ENCODE measurements around the gene ABCC4.
A peak's percentile ranks its signal among the peaks of the same experiment; 100 is the strongest.

ABCC4 gene, protein sequence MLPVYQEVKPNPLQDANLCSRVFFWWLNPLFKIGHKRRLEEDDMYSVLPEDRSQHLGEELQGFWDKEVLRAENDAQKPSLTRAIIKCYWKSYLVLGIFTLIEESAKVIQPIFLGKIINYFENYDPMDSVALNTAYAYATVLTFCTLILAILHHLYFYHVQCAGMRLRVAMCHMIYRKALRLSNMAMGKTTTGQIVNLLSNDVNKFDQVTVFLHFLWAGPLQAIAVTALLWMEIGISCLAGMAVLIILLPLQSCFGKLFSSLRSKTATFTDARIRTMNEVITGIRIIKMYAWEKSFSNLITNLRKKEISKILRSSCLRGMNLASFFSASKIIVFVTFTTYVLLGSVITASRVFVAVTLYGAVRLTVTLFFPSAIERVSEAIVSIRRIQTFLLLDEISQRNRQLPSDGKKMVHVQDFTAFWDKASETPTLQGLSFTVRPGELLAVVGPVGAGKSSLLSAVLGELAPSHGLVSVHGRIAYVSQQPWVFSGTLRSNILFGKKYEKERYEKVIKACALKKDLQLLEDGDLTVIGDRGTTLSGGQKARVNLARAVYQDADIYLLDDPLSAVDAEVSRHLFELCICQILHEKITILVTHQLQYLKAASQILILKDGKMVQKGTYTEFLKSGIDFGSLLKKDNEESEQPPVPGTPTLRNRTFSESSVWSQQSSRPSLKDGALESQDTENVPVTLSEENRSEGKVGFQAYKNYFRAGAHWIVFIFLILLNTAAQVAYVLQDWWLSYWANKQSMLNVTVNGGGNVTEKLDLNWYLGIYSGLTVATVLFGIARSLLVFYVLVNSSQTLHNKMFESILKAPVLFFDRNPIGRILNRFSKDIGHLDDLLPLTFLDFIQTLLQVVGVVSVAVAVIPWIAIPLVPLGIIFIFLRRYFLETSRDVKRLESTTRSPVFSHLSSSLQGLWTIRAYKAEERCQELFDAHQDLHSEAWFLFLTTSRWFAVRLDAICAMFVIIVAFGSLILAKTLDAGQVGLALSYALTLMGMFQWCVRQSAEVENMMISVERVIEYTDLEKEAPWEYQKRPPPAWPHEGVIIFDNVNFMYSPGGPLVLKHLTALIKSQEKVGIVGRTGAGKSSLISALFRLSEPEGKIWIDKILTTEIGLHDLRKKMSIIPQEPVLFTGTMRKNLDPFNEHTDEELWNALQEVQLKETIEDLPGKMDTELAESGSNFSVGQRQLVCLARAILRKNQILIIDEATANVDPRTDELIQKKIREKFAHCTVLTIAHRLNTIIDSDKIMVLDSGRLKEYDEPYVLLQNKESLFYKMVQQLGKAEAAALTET (N-terminal part only)

DNA sequence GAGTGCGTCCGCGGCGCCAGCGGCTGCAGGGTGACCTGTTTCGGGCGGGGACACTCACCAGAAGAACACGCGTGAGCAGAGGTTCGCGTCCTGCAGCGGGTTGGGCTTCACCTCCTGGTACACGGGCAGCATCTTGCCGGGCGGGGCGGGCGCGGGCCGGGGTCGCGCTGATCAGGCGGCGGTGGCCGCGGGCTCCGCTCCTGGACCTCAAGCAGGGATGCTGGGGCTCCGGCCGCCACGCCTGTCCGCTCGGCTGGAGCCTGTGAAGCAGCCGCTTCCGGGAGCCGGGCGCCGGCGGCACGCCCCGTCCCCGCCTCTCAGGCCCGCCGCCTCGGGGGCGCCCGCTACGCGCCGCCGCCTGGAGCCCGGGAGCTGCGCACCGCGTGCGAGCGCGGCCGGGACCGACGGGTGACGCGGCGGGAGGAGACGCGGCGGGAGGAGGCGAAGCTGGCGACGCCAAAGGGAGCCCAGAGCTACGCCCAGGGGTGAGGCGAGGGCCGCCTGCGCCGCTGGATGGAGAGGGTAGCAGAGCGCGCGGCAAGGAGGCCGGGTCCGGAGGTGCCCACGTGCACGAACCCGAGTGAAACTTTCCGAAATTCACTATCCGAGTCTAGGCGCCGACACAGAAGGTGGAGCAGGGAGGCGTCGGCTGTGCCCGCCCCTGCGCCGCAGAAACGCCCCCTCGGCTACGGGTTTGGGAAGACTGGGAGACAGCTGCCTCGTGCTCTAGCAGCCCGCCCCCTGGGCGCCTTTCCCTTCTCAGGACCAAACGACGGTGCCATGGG lies at the start of gene ABCC4:
Gene ABCC4, minus strand, starts transcription at position 269 of the 785 bp plus-strand sequence. Its CDS starts 137 bp downstream, at position 132.
- DNase-seq (ENCODE audit: low read depth) = peak; percentile 40

DNA sequence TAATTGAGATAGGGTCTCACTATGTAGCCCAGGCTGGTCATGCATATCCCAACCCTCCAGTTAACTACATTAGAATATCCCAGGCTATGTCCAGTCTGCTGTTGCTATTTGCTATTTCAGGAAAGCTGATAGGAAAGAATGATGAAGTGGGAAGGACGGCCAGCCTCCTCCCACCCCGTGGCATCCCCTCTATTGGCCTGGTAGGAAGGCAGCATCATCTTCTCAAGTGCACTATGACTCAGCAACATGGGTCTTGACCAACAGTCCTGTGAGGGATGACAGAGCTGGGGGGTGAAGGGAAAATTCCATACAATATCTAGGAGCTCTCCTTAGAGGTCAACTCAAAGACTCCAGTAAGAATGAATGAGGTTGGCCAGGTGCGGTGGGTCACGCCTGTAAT lies 48.0 kb upstream of the ABCC4 start:
- no peak for DNase-seq (ENCODE audit: low read depth)

DNA sequence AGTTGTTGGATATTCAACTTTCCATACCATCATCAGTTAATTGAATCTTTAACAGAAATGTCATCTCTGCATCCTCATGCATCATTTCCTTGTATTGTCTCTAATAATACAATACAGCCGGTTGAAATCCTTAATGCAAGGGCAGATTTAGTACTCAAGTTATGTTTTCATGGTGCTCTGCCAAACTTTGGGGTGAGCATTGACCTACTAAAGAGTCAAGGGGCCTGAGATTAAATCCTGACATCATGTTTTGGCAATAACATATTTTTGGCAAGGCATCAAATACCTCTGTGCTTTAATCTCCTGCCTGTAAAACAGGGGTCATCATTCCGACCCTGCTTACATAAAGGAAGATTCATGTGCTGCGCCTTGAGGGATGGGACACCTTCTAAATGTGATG lies 42.7 kb upstream of the ABCC4 start:
- no peak for DNase-seq (ENCODE audit: low read depth)

DNA sequence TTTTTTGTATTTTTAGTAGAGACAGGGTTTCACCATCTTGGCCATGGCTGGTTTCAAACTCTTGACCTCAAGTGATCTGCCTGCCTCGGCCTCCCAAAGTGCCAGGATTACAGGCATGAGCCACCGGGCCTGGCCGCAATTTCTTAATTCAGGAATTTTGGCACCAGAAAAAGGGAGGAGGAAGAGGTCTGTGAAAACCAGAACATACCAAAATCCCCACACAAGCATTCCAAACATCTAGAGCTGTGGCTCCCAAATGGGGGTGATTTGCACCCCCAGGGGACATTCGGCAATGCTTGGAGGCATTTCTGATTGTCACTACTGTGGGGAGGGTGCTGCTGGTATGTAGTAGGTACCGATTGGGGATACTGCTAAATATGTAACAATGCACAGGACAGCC lies 40.2 kb upstream of the ABCC4 start:
- DNase-seq (ENCODE audit: low read depth) = no peak

DNA sequence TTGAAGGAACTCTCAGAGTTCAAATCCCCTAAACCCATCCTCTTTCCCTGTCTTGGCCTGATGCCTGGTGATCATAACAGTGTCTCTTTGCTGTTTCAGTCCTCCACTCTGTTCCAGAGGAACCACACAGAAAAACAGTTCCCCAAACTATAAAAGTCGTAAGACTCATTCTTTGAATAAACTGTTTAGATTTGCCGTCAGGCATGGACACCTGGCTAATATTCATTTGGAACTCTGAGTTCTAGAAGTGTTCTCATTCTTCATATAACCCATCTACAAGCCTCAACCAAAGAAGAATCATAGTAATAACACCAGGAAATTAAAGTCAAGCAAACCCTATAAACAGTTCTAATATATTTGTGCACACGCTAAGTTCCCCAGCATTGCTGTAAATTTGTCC lies 37.7 kb upstream of the ABCC4 start:
- DNase-seq (ENCODE audit: low read depth) = no peak

DNA sequence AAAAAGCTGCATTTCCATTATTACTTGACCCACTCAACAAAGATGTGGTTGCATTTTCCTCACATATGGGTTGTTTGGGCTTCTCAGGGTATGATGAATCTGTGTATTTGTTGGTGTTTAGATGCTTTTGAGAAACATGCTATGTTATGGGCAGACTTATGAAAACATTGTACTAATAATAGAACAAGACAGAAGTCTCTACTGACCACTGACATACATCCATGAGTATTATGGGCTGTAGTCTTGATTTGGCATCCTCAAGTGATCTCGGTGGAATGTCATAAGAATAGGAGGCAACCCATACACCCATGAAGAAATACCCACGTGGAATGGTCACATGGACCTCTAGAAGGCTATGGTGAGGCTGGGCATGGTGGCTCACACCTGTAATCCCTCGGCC lies 36.3 kb upstream of the ABCC4 start:
- no peak for DNase-seq (ENCODE audit: low read depth)

DNA sequence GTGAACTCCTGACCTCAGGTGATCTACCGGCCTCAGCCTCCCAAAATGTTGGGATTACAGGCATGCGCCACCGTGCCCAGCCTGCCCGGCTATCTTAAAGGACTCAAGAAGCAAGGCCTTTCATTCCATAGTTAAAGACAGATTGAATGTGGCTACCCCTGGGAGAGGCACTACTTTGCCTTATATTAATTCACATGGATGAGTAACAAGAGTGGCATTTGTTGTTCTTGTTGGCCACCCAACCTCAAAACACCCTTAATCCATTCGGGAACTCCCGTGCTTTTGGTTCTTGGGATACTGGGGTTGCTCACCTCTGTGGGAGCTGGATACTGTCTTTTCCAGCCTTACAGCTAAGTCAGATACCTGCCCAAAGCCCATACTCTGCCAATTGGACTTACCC lies 34.4 kb upstream of the ABCC4 start:
- DNase-seq (ENCODE audit: low read depth) = no peak

DNA sequence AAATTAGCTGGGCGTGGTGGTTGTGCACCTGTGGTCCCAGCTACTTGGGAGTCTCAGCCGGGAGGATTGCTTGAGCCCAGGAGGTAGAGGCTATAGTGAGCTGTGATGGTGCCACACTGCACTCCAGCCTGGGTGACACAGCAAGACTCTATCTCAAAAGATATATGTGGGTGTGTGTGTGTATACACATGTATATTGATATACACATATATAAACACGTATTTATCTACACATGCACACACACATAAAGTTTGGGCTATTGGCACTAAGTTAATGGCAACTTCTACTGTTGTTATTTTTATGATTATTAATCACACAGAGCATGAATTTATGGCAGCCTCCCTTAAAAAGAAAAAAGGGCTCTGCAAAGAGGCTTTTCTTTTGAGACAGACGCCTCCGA lies 27.1 kb upstream of the ABCC4 start:
- no peak for DNase-seq (ENCODE audit: low read depth)

DNA sequence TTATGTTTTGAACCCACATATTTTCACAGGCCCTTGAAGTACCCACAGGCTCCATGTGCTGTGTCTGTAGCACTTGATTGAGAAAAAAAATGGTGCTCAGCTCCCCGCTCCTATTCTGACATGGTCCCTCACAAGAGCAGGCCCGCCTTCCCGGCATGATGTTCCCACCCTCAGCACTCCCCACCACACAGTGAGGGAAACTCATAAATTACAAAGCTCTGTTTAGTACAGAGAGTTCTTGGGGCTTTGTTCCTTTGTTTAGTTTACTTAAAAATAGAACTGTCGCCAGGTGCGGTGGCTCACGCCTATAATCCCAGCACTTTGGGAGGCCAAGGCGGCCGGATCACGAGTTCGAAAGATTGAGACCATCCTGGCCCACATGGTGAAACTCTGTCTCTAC lies 25.9 kb upstream of the ABCC4 start:
- no peak for DNase-seq (ENCODE audit: low read depth)

DNA sequence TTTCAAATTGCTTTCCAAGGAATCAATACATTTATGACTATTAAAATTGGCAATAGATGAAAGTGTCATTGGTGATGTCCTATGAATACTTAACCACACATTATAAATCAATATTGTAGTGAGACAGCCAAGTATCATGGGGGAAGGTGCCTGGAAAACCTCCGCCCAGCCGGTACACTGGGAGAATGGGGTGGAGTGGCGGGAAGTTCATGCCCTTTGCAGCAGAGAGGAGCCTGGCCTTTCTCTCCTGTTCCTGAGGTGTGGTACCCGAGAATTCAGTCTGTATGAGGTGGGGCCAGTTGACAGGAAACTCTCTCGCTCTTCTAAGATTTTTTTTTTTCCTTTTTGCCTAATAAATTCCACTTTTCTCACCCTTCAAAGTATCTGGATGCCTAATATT lies 25.4 kb upstream of the ABCC4 start:
- no peak for DNase-seq (ENCODE audit: low read depth)

DNA sequence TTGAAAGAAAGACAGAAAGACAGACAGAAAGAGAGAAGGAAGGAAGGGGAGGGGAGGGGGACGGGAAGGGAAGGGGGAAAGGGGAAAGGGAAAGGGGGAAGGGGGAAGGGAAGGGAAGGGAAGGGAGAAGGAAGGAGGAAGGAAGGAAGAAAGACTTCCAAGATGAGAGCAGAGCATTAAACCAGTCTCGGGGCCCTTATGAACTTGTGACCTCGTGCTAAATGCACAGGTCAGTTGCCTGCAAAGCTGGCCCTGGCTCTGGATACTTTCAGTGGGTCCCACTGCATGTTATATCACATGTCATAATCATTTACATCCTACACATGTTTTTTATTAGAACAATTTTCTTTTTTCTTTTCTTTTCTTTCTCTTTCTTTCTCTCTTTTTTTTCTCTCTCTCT lies 24.2 kb upstream of the ABCC4 start:
- DNase-seq (ENCODE audit: low read depth) = no peak

DNA sequence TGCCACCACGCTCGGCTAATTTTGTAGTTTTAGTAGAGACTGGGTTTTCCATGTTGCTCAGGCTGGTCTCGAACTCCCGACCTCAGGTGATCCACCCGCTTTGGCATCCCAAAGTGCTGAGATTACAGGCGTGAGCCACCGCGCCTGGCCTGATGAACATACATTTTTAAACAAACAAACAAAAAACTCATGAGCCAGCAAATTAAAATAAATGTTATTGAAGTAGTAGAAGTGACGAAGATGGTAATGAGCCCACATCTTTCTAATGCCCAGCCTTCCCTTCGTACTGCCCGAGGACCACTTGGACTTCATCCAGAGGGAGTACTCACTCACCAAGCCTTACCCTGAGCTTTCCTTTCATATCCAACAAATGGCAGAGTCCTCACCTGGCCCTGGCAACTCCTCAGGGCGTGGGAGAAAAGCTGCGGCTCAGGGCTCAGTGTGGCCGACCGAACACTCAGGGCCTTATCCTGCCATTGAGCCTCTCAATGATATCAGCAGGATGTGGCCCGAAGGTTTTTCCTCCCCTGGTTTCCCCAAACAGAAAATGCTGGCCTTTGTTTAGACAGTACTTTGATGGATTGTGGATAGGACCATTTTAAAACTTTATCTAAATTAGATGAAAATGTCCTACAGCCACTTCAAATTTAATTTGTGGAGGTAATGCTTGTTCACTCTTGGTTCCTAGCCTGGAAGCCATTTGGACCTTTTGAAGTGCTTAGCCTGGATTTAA lies 22.8 kb upstream of the ABCC4 start:
- no peak for DNase-seq (ENCODE audit: low read depth)

DNA sequence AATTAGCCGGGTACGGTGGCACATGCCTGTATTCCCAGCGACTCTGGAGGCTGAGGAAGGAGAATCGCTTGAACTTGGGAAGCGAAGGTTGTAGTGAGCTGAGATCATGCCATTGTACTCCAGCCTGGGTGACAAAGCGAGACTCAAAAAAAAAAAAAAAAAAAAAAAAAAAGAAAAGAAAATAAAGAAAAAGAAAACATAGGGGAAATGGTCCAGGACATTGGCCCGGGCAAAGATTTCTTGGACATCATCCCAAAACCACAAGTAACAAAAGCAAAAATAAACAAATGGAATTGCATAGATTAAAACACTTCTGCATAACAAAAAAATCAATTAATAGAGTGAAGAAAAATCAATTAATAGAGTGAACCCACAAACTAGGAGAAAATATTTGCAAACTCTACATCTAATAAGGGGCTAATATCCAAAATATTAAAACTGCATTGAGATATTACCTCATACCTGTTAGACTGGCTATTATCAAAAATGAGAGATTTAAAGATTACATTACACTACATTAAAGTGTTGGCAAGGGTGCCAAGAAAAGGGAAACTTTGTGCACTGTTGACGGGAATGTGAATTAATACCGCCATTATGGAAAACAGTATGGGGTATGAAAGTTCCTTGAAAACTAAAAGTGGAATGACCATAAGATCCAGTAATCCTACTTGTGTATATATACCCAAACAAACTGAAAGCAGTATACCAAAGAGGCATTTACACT lies 18.5 kb upstream of the ABCC4 start:
- DNase-seq (ENCODE audit: low read depth) = no peak

DNA sequence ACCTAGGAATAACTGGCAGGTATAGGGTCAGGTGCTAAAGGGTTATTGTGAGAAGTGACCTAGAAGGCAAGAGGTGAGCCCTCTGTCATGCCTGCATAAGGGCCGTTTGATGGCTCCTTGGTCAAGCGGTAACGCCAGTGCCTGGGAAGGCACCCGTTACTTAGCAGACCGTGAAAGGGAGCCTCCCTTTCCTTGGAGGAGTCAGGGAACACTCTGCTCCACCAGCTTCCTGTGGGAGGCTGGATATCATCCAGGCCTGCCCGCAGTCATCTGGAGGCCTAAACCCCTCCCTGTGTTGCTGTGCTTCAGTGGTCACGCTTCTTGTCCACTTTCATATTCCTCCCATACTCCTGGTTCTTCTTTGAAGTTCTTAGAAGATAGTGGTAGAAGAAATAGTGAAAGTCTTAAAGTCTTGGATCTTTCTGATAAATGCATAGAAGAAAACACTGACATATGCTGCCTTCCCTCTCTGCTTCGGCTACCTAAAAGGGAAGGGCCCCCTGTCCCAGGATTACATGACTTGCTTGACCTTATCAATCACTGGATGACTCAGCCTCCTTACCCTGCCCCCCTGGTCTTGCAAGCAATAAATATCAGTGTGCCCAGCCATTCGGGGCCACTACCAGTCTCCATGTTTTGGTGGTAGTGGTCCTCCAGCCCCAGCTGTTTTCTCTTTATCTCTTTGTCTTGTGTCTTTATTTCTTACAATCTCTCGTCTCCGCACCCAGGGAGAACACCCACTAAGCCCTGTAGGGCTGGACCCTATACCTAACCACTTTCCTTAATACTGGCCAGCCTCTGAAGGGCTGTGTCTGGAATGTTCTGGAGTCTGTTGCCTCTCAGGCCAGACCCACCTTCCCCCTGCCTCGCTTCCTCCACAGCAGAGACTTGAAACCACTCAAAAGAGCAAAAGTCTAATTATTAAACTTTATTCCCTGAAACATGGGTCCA lies 16.1 kb upstream of the ABCC4 start:
- DNase-seq (ENCODE audit: low read depth) = no peak

DNA sequence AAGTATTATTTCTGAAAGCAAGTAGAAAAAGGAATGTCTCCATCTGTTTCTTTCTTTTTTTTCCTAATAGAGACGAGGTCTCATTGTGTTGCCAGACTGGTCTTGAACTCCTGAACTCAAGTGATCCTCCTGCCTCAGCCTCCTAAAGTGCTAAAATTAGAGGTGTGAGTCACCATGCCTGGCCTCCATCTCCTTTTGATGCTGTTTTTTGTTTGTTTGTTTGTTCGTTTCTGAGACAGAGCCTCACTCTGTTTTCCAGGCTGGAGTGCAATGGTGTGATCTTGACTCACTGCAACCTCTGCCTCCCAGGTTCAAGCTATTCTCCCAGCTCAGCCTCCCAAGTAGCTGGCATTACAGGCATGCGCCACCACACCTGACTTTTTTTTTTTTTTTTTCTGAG lies 14.5 kb upstream of the ABCC4 start:
- DNase-seq (ENCODE audit: low read depth) = no peak

DNA sequence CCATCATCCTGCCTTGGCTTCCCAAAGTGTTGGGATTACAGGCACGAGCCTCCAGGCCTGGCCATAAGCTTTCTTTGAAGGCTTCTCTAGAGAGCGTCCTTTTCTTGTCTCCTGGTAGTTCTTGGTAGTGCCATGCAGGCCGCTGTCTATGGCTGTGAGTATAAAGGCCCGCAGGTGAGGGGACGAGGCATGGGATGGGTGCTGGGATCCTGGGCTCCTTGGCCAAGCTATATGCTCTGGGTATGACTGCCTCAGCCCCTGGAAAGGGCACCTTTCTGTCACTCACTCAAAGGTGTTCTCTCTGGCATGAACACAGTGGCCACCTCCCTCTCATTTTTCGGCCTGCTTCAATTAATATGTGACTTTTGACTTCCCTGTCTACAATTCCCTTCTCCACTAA lies 6.3 kb upstream of the ABCC4 start:
- DNase-seq (ENCODE audit: low read depth) = no peak

DNA sequence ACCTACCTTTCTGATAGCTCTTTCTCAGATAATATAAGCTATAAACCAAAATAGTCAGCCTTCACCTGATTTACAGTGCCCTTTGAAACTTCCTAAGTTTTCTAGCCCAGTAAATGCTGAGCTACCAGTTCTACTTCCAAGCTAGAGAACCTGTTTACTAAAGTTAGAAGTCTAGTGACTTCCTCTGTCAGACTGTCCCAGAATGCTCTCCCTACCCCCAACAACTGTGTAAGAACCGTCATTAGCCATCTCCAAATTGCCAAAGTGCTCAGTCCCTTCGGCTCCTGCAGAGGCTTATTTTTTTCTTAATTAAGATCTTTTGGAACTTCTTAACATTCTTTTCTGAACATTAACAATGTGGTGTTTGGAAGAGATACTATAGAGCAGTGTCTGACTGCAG lies 3.2 kb upstream of the ABCC4 start:
- no peak for DNase-seq (ENCODE audit: low read depth)

DNA sequence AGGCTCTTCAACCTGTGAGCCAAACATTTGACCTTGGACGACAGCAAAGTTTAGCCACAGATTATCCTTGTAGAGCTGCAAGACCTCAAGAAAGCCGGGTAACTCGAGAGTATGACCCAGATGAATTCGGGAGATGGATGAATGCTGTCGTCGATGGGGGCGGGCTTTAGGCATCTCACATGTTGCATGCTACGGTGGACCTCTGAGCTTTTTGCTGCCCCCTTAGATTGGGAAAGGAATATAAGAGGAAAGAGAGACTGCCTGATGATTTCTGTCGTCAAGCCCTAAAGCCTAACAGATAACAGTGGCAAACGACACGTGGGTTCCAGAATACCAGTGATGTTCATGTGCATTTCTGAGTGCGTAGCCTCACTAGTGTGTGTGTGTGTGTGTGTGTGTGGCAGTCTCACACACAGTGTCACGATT lies 730 bp upstream of the ABCC4 start:
- DNase-seq (ENCODE audit: low read depth) = no peak

DNA sequence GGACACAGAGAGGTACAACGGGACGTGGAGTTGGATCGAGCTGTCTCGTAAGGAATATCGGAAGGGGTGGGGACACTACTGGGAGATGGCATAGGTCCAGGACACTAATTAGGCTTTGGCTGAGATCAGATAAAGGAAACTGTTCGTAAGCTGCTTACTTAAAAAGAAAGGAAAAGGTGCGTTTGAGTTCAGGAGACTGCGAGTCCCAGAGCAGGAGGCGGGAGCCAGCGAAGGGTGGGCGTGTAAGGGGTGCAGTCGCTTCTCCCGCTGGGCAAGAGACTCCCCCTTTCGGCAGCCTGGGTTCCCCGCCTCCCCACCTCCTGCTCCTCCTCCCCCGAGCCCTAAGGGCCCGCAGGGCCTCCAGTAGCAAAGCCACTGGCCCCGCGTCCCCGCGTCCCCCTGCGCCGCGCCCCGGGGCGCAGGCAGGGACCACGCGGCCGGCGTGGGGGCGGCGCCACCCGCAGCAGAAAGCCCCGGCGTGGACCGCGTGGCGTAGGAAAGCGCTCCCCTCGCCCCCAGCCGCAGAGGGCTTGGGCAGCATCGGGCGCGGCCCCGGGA lies 547 bp downstream of the ABCC4 start:
- DNase-seq (ENCODE audit: low read depth) = peak; percentile 17
